ENCODE data around the gene HHAT. TPM values are rescaled to one million over a fixed set of nuclear protein-coding genes. Genes with fewer than 3 reads are reported as not detected.
A peak's percentile ranks its signal among the peaks of the same experiment; 100 is the strongest.

Gene HHAT
- total RNA-seq, 4 donors from 2014 or later, result 0.83 to 1.6 (median 1.2) TPM

GRCh38 chr1:210359255-210359654, 30.6 kb downstream of the HHAT start:
- Histone ChIP-seq H3K27me3 (no peaks in the 10 kb centered on the region), H3K27ac (replicated peaks in 1 of 4) (no peak overlapping the region), H3K36me3 (no peaks in the 10 kb centered on the region), H3K4me1 (peaks cover 16 to 26% (median 24%) of the 10 kb centered on the region in 4 donors), H3K4me3 (no peak overlapping the region), H3K9me3 (no peaks in the 10 kb centered on the region)
- intact Hi-C loops (cut with DNase I), result no loop called here
- TF ChIP-seq POLR2AphosphoS5 (IDR thresholded peaks at IDR 0.05) (no peak), POLR2A (IDR thresholded peaks at IDR 0.05; ENCODE audit: low read depth) (no peak), EP300 (IDR thresholded peaks at IDR 0.05) (no peak), CTCF (IDR thresholded peaks at IDR 0.05) (no peak)
- WGBS, result 85% methylated on average over 3 of the region's 3 CpGs
- DNase-seq (ENCODE audit: extremely low spot score), result no peak

GRCh38 chr1:210360852-210361477, 32.3 kb downstream of the HHAT start:
- WGBS, result 48% methylated on average over 9 of the region's 10 CpGs
- TF ChIP-seq EP300 (IDR thresholded peaks at IDR 0.05), result no peak
- no peak for TF ChIP-seq POLR2A (IDR thresholded peaks at IDR 0.05; ENCODE audit: low read depth)
- peak; percentile 36 to 73 (median 61) for TF ChIP-seq CTCF (IDR thresholded peaks at IDR 0.05)
- no peak for TF ChIP-seq POLR2AphosphoS5 (IDR thresholded peaks at IDR 0.05)
- DNase-seq (ENCODE audit: extremely low spot score), result no peak
- H3K27me3 ChIP-seq, result no peaks in the 10 kb centered on the region
- peaks cover 16 to 26% (median 24%) of the 10 kb centered on the region in 4 donors for H3K4me1 ChIP-seq
- intact Hi-C loops (cut with DNase I), result no loop called here
- no peaks in the 10 kb centered on the region for H3K9me3 ChIP-seq
- no peak overlapping the region for H3K4me3 ChIP-seq
- H3K36me3 ChIP-seq, result no peaks in the 10 kb centered on the region
- no peak overlapping the region for H3K27ac ChIP-seq (replicated peaks in 1 of 4)

GRCh38 chr1:210361665-210362064, 33.0 kb downstream of the HHAT start:
- no peaks in the 10 kb centered on the region for H3K27me3 ChIP-seq
- no peak overlapping the region for H3K27ac ChIP-seq (replicated peaks in 1 of 4)
- H3K4me3 ChIP-seq, result no peak overlapping the region
- H3K4me1 ChIP-seq, result peaks cover 16 to 26% (median 24%) of the 10 kb centered on the region in 4 donors
- intact Hi-C loops (cut with DNase I), result loop anchor here (2.0 kb wide), 1 partner anchor 35 kb away; no protein-coding TSS in a partner anchor
- no peak for DNase-seq (ENCODE audit: extremely low spot score)
- TF ChIP-seq POLR2AphosphoS5 (IDR thresholded peaks at IDR 0.05) (no peak), POLR2A (IDR thresholded peaks at IDR 0.05; ENCODE audit: low read depth) (no peak), CTCF (IDR thresholded peaks at IDR 0.05) (no peak)
- 89% methylated on average over 4 of the region's 4 CpGs for WGBS
- no peaks in the 10 kb centered on the region for H3K9me3 ChIP-seq
- no peaks in the 10 kb centered on the region for H3K36me3 ChIP-seq

- intact Hi-C loops (cut with DNase I), result loop anchor here (2.0 kb wide), 1 partner anchor 34 kb away; no protein-coding TSS in a partner anchor
- H3K9me3 ChIP-seq, result no peaks in the 10 kb centered on the region
- peak overlapping the region; percentile 12 to 64 (median 35) for H3K27ac ChIP-seq (replicated peaks in 1 of 4)
- H3K36me3 ChIP-seq, result no peaks in the 10 kb centered on the region
- H3K4me3 ChIP-seq, result no peak overlapping the region
- no peak for DNase-seq (ENCODE audit: extremely low spot score)
- 33% methylated on average over 4 of the region's 4 CpGs for WGBS
- H3K4me1 ChIP-seq, result peaks cover 16 to 26% (median 24%) of the 10 kb centered on the region in 4 donors
- TF ChIP-seq POLR2A (IDR thresholded peaks at IDR 0.05; ENCODE audit: low read depth) (no peak), EP300 (IDR thresholded peaks at IDR 0.05) (peak; percentile 21), POLR2AphosphoS5 (IDR thresholded peaks at IDR 0.05) (peak in 1 of 2 donors; percentile 59)
- no peaks in the 10 kb centered on the region for H3K27me3 ChIP-seq
Observed at GRCh38 chr1:210362526-210362925, 33.8 kb downstream of the HHAT start.

- intact Hi-C loops (cut with DNase I), result loop anchor here (2.0 kb wide), 1 partner anchor 34 kb away; no protein-coding TSS in a partner anchor
- Histone ChIP-seq H3K4me3 (no peak overlapping the region), H3K9me3 (no peaks in the 10 kb centered on the region), H3K36me3 (no peaks in the 10 kb centered on the region), H3K27me3 (no peaks in the 10 kb centered on the region), H3K4me1 (peaks cover 16 to 27% (median 25%) of the 10 kb centered on the region in 4 donors), H3K27ac (replicated peaks in 1 of 4) (peak overlapping the region in 3 of 4 donors; percentile 32 to 64 (median 38))
- WGBS, result 80% methylated on average over 1 of the region's 6 CpGs
- DNase-seq (ENCODE audit: extremely low spot score), result no peak
- TF ChIP-seq POLR2A (IDR thresholded peaks at IDR 0.05; ENCODE audit: low read depth), result no peak
- TF ChIP-seq EP300 (IDR thresholded peaks at IDR 0.05), result no peak
- no peak for TF ChIP-seq CTCF (IDR thresholded peaks at IDR 0.05)
- TF ChIP-seq POLR2AphosphoS5 (IDR thresholded peaks at IDR 0.05), result no peak
Observed at GRCh38 chr1:210363119-210363518, 34.4 kb downstream of the HHAT start.

All from esophagus muscularis mucosa (tissue), 4 donors.